Hepatocyte (in vitro differentiated cells): ENCODE data around the gene HYKK.

ENCODE experiments used
- CTCF ChIP-seq: fragments of 200-600 bp; sonication (generic); IDR thresholded peaks from 2 replicates; pipeline ENCODE4 v1.5.1; 2016; ENCODE audit warnings: antibody characterized with exemption, mild to moderate bottlenecking; ENCODE audit not compliant: poor library complexity
- EZH2 ChIP-seq: fragments of 200-600 bp; sonication (generic); IDR thresholded peaks from 2 replicates; pipeline ENCODE4 v1.6.1; 2016; ENCODE audit warnings: antibody characterized with exemption, mild to moderate bottlenecking, borderline replicate concordance

GRCh38 chr15:78492872-78493271 lies 14.5 kb upstream of the HYKK start:
- TF ChIP-seq EZH2 (no peak), CTCF (no peak)
